Renal cortical epithelial cell (primary cell): ENCODE data around the gene CDC42BPB. TPM values are rescaled to one million over a fixed set of nuclear protein-coding genes. Genes with fewer than 3 reads are reported as not detected.

Source experiments
- DNase-seq: peaks from one replicate; pipeline ENCODE4 v3.0.0-alpha.2; 2011; ENCODE audit warnings: low read depth
- total RNA-seq: library from RNA; depleted of rRNA; stranded (reverse); fragments of >200 nt; gene quantifications from 2 replicates; pipeline ENCODE4 v1.2.3, GENCODE V29; 2014

CDC42BPB gene
- total RNA-seq, 1 donor from 2014 or later, result 235 TPM

GRCh38 chr14:103016594-103016993 lies 40.8 kb downstream of the CDC42BPB start:
- DNase-seq, result no peak

GRCh38 chr14:103016071-103016470 lies 41.3 kb downstream of the CDC42BPB start:
- no peak for DNase-seq

DNA sequence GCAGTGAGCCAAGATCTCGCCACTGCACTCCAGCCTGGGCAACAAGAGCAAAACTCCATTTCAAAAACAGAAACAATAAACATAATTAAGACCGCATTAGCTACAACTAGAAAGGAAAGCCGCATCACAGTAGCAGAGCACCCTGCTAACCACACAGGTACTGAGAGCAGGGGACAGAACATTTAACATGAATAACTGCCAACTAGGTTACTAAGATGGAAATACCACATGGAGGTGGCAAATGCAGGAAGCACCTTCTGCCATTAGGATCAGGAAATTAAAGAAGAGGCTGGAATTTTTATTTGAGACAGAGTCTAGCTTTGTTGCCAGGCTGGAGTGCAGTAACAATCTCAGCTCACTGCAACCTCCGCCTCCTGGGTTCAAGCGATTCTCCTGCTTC lies 41.9 kb downstream of the CDC42BPB start:
- no peak for DNase-seq

DNA sequence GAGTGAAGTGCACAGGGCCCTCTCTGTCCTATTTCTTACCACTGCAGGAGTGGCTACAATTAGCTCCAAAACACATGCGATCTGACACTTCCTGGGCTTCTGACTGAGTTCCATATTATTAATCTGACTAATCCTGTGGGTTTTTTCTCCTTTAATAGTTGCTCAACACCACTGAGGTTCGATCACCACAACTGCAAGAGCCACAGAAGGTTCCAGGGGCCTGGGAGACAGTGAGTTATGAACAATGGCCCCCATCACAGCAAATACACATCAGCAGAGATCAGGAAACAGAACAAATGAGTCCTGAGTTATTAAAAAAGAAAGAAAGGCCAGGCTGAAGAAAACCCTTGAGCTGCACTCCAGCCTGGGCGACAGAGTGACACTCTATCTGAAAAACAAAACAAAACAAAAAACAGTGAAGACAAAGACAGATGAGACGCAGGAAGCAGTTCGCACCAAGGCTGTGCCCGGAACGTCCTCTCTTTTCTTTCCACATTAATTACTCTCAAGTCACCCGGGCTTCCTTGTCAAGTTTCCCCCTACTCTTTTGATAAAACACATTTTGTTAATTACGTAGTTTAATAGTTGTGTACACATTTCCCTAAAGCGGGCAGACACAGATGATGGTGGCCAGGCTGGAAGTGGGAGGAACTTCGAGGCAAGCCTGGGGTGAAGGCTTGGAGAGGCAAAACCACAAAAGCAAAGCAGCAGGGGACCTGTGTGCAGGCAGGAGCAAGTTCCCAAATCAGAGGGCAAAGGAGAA lies 42.7 kb downstream of the CDC42BPB start:
- DNase-seq, result peak; percentile 75

DNA sequence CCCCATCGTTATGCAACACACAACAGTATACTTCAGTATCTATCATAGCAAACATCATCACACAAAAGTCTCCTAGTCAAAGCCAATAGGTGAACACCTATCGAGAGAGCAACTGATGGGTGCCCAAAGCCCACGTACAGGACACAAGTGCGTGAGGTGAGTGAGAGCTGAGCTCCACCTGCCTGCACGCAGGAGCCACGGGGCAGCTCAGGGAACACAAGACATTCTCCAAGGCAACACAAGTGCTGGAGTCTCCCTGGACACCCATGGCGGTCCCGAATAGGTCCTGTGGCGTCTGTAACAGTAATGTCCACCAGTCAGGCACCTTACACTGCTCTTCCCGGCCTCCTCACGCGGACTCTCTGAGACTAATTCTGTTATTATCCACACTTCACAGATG lies 44.3 kb downstream of the CDC42BPB start:
- no peak for DNase-seq

DNA sequence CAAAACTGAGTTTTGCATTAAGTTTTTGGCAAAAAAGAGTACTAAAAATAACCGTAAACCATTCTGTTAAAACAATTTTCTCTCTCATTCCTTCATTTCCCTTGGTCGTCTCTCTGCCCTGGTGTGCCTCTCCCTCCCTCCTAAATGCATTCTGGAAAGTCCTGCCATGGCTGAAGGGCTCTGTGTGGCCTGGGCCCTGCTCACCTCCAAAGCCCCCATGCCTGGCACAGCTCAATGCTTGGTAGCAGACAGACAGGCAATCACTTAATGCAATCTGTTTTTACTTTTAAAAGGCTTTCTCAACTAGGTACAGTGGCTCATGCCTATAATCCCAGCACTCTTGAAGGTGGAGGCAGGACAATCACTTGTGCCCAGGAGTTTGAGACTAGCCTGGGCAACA lies 47.8 kb downstream of the CDC42BPB start:
- DNase-seq, result no peak

DNA sequence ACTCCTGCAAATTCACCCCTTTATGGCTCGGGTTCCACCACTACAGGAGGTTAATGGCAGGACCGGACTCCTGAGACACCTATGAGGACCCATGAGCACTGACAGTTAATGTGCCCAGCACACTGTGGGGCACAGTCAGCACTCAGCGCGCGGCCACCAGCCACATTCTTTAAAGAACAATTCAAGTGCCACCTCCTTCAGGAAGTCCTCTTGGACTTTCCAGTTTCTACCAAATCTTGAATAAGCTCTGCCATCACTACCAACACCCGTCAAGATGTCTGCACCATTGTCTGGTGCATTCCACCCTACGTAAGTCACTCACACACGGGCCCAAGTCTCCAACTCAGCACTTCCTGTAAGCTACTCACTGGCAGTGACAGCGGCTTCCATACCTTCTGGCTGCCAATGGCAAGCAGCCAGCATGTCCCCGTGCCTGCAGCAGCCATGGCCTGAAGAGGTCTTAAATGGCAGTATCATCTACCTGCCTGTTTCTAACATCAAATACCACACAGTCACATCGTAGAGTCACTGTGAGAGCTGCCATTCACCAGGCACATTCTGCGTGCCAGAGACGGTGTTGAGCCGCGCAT lies 48.5 kb downstream of the CDC42BPB start:
- DNase-seq, result no peak

- no peak for DNase-seq
Observed at GRCh38 chr14:103008126-103008525, 49.2 kb downstream of the CDC42BPB start.

DNA sequence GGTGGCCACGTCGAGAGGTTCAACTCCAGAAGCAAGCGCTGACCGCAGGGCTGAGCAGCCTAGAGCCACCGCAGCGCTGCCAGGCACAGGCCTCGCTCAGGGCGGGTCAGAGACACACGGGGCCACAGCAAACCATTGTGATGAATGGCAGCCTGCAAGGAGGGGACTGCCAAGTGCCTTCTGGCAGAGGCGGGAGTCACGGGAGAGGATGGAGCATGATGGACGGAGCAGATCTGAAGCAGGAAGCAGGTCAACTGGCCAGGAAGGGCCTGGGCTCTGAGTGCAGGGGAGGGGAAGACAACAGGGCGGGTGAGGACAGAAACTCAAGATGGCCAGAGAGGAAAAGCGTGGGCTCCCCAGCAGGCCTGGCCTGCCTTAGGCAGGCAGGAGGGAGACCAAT lies 49.8 kb downstream of the CDC42BPB start:
- DNase-seq, result no peak

DNA sequence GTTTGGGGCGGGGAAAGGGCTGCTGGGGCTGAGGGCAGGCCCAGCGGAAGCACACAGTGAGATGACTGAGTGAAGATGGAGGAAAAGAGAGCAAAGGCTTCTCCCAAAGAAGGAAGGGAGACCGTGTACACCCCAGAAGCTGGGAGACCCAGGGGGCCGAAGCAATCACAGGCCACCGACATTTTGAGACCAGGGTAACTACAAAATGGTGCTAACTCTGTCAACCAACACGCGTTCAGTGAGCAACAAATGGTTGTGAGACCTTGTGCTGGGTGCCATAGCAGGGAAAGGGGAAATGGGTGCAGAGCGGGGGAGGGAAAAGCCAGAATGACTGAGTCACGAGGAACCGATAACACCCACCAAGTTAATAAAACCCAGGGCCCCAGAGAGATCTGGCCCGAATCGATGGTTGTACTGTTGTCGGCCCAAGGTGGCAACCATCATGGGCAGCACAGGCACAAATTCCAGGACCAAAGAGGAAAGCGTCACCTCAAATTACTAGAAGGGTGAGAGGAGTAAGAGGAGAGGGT lies 50.3 kb downstream of the CDC42BPB start:
- DNase-seq, result no peak

DNA sequence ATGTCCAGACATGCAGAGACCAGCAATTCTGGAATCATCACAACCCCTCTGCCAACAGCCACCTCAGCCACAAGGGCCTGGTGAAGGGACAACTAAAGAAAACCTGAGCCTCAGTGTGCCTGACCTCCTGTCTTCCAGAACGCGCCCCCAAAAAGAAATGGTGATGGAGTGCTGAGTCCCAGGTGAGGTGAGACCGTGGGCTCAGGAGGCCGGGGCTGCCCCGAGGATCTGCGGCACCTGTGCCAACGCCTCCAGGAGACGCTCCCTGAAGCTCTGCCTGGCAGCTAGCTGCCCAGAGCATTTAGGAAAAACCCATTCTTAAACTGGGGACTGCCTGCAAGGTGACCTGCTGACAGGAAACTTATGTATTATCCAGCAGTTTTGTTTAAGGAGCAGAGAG lies 51.2 kb downstream of the CDC42BPB start:
- no peak for DNase-seq

DNA sequence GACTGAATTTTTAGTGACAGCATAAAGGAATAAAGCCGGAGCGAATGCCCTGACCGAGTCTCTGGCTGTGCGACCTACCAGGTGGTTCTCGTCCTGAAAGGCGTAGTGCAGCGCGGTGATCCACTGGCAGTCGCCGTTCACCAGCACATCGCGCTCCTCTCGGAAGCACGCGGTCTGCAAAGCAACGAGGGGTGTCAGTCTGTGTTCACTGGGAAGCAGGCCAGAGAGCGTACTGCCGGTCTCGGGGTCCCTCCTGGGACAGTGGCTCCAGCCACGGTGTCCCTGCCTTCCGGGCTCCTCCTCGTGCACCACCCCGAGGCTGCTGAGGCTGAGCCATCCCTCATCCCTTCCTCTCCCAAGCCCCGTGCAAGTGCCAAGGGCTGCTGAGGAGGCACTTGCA lies 53.5 kb downstream of the CDC42BPB start:
- no peak for DNase-seq

GRCh38 chr14:103003351-103003615 lies 54.1 kb downstream of the CDC42BPB start:
- no peak for DNase-seq

DNA sequence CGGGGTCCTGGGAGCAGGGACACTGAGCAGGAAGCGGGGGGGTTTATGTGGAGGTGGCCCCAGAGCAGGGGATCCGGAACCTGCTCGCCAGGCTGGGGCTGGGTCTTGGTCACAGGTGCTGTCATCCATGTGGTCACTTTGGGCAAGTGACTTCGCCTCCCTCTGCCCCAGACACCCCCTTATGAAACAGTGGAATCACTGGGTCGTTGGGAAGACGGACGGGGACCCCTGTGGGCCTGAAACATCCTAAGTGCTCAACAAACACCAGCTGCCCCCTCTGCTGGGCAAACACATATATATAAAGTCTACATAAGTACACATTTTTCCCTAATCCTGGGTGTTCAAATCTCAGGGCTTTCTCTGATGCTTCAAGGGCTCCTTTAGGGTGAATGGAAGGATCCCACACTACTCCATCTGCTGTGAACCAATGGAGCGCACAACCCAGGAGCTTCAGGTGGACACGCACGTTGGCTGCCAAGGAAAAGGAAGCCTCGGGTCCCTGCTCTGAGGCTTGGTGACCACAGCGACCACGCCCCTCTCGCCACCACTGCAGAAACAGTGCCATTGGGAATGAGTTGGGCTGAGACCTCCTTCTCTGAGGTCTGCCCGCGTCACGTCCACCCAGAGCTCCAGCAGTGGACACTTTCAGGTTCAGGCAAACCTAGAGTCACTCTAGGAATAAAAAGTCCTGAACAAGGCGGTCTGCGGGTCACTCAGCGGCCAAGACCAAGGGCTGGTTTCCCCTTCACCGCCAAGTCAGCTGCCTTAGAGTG lies 54.6 kb downstream of the CDC42BPB start:
- no peak for DNase-seq

DNA sequence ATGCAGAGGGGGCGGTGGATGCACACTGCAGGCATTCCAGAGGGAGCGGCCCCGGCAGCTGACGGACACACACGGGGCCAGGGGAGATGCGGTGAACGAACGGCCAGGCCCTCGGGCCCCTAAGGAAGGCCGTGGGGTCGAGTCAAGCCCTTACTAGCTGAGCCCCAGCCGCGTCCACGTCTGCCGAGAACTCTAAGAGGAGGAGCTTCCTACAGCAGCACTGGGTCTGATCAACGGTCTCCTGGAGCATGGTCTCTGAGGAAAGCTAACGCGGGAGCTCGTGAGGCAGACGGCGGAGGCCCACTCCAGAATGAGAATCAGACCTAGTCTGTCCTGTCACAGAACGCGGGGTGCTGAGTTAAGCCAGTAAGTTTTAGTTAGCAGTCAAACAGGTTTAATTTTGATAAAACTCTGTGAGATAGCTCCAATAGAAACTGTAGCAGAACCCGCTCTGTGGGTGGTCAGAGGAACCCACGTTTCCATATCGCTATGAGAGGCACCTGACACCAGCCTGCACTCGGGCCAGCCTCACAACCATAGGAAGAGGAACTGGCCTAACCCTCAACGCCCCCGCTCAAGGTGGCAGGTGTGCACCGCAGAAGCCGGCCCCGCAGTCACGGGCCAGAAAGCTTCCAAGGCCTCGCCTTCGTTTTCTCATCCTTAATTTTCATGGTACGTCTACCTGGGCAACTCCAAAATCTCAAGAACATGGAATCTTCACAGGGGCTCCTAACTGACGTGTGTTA lies 55.5 kb downstream of the CDC42BPB start:
- no peak for DNase-seq

- no peak for DNase-seq
Observed at GRCh38 chr14:103001226-103001625, 56.1 kb downstream of the CDC42BPB start.

- no peak for DNase-seq
Observed at GRCh38 chr14:103000291-103000921, 56.9 kb downstream of the CDC42BPB start.

DNA sequence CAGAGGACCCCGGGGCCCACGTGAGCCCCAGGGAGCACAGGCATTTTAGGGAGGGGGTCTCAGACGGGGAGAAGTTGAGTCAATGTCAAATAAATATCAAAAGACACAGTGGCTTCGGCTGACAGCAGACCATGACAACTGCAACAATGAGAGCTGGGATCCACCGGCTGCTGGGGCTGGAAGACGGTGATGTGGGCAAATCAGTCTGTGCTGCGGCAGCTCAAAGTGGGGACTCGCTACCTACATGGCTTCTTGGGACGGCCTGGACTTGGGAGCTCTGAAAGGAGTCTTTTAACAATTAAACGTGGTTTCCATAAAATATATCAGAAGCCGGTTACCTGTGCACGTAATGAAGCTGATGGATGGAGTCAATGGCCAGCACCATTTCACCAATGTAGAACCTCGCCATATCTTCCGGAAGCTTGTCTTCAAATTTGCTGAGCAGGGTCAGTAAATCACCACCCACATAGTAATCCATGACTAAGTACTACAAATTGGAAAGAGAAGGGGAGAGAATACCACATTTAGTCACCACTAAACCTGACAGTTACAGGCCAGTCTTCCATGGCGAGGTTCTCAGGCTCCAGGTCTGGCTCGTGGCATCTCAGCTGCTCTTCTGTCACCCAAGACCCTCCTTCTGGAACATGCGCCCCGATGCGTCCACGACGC lies 58.0 kb downstream of the CDC42BPB start:
- DNase-seq, result no peak

- no peak for DNase-seq
Observed at GRCh38 chr14:102998393-102998792, 59.0 kb downstream of the CDC42BPB start.

DNA sequence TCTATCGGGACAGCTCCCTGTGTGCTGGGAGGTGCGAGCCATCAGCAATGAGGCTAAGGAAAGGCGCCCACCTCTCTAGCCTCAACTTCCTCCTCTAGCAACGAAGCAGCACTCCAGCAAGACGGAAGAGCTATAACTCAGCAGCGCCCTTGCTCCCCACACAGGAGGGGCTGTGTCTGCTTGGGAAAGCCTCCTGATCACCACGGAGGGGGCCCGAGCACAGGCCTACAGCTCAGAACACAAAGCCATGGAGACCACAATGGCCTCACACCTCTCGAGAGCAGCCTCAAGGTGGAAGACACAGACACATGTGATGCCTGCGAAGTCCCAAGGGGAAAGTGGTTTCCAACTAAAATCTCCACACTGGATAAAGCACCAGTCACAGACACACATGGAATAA lies 60.4 kb downstream of the CDC42BPB start:
- DNase-seq, result no peak

DNA sequence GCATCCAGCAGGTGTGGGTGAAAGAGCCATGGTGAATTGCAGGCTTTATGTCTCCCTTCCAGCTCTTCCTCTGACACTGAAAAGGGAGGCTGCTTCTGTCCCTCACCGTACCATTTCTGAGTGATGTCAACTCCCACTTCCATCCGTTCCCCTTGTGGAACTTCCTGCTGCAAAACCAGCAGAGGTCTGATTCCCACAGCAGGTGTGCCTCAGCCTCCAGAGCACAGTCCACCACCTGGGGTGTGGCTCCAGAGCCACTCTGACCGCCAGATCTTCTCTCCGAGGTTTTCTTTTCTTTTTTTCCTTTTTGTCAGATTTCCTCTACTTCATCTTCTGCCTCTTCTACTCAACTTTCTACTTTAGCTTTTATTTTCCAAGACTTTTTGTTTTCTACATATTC lies 62.7 kb downstream of the CDC42BPB start:
- no peak for DNase-seq
